Fibroblast of mammary gland (primary cell): ENCODE data around the gene RNF212.
A peak's percentile ranks its signal among the peaks of the same experiment; 100 is the strongest.

Experiments used
- DNase-seq: peaks from one replicate; pipeline ENCODE4 v3.0.0-alpha.2; 2010; ENCODE audit warnings: low read depth
- H3K4me3 ChIP-seq: 2 replicates; pipeline ENCODE4 v1.5.1; 2011; ENCODE audit warnings: low read depth, mild to moderate bottlenecking, low read length, moderate library complexity; ENCODE audit not compliant: control insufficient read depth
- CTCF ChIP-seq: conservative IDR thresholded peaks from 2 replicates; pipeline ENCODE4 v1.5.1; 2011; ENCODE audit warnings: low read depth, low read length, inconsistent platforms; ENCODE audit not compliant: control insufficient read depth, insufficient read depth

Gene RNF212

GRCh38 chr4:1153567-1154090 is 40.3 kb upstream of the RNF212 start:
- no peak for TF ChIP-seq CTCF
- peak; percentile 39 for DNase-seq
- H3K4me3 ChIP-seq, result no peak overlapping the region

- no peak for DNase-seq
- no peak overlapping the region for H3K4me3 ChIP-seq
- no peak for TF ChIP-seq CTCF
These were observed 38.9 kb upstream of the RNF212 start for GRCh38 chr4:1152290-1152689.

GRCh38 chr4:1151541-1151940 is 38.2 kb upstream of the RNF212 start:
- no peak for TF ChIP-seq CTCF
- no peak overlapping the region for H3K4me3 ChIP-seq
- no peak for DNase-seq

- TF ChIP-seq CTCF, result no peak
- no peak for DNase-seq
- H3K4me3 ChIP-seq, result no peak overlapping the region
These were observed 37.5 kb upstream of the RNF212 start for GRCh38 chr4:1150875-1151274.

- no peak for TF ChIP-seq CTCF
- no peak overlapping the region for H3K4me3 ChIP-seq
- DNase-seq, result no peak
These were observed 26.5 kb upstream of the RNF212 start for GRCh38 chr4:1139860-1140259.

- no peak overlapping the region for H3K4me3 ChIP-seq
- TF ChIP-seq CTCF, result no peak
- peak; percentile 21 for DNase-seq
These were observed 24.5 kb upstream of the RNF212 start for GRCh38 chr4:1137850-1138249.

GRCh38 chr4:1137063-1137776 is 23.9 kb upstream of the RNF212 start:
- no peak overlapping the region for H3K4me3 ChIP-seq
- TF ChIP-seq CTCF, result no peak
- DNase-seq, result peak; percentile 14
